ENCODE measurements around the gene PGGHG.
"Not testable (repeated sequence)": the region's sequence is repeated elsewhere in the genome, so short reads cannot be mapped to it uniquely, and the experiment has no call there.

Gene PGGHG

DNA sequence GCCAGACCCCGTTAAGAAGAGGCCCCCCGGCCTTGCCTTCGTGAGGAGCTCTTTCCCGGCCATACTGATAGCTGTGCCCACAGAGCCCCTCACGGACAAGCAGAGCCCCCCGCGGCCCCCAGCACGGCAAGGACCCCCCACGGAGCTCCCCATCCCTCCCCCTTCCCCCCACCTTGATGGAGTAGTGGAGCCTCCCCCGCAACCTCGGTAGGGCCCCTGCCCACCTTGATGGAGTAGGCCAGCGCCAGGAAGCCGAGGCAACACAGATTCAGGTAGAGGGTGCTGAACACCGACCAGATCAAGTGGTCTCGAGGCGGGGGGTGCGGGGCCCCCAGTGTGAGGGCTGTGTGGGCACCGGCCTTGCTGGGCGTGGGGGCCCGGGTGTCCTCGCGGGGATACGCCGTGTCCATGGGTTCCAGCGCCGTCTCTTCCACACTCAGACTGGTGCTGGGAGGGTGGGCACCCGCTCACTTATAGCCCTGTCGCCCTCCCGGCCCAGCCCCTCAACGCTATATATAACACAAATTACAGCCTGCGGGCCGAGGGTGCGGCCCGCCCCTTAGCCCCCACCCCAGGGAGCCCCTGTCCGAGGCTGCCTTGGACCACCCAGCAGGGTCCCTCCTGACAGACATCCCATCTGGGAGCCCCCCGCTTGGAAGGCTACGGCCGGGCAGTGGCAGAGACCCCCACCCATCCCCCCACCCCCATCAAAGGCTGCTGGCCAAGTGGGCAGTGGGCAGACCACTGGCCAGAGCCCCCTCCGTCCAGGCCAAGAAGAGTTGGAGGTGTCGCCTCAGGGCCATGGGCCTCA is 10.4 kb downstream of the PGGHG start, which contains the start of gene IFITM5:
IFITM5 (minus strand) TSS at position 446 of the 811 bp plus-strand sequence; CDS start at position 410, 36 bp downstream.
- DNase-seq: no peak

DNA sequence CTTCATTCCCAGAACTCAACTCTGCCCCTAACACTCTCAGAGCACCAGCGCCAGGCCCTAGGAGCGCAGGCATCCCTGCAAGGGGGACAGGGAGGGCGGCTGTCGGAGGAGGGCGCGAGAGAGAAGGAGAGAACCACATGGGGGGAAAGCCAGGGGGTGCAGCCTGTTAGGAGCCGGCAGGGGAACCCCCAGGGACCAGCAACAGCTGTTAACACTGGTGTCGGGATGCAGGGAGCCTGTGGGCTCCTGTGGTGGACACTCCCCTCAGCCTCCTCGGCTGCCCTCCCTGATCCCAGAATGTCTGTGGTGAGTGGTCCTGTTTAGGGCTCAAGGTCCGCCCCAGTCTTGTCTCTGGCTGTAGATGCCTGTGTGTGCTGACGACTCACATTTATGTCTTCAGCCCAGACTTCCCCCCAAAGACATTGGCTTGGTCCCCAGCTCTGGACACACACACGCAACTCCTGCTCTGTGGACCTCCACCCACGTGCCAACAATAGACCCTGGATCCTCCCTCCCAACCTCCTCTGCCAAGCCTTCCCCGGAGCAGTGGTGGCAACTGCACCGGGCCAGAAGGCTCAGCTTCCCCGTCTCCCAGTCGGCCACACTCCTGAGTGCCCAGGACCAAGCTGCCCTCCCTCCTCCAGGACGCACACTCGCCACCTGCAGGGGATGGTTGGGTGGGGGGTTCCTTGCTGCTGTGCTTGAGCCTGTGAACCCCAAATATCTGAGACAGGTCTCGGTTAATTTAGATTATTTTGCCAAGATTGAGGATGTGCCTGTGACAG is 11.2 kb downstream of the PGGHG start:
- DNase-seq: no peak

DNA sequence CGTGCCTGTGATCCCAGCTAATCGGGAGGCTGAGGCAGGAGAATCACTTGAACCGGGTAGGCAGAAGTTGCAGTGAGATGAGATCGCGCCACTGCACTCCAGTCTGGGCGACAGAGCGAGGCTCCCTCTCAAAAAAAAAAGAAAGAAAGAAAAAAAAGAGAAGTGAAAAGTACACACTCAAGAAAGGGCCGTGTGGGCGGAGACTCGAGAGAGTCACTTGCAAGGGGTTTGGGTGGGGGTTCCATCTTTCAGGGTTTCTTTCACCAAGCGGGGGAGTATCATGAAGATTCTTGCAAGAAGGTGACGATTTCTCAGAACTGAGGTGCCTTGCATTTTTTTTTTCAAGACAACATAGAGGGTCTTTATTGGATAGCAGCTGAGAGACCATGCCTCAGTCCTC is 14.4 kb downstream of the PGGHG start:
- no peak for DNase-seq

DNA sequence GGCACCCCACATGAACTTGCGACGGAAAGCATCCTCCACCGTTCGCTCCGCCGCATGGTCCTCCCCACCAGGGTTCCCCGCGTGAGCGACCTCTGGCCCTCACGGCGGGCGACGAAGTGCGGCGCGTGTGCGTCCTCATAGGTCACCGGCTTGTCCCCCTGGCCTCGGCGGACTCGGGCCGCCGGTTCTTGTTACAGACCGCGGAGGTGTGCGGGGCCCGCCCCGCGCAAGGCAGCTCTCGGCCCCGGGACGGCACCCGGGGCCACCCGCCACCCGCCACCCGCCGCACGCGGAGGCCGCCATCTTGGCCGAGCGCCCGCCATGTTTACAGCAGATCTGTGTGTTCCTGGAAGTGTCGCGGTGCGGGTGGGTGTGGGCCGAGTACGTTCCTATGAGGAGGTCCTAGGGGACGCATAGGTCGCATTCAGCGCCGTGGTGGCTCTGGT is 15.2 kb downstream of the PGGHG start:
- no peak for DNase-seq

DNA sequence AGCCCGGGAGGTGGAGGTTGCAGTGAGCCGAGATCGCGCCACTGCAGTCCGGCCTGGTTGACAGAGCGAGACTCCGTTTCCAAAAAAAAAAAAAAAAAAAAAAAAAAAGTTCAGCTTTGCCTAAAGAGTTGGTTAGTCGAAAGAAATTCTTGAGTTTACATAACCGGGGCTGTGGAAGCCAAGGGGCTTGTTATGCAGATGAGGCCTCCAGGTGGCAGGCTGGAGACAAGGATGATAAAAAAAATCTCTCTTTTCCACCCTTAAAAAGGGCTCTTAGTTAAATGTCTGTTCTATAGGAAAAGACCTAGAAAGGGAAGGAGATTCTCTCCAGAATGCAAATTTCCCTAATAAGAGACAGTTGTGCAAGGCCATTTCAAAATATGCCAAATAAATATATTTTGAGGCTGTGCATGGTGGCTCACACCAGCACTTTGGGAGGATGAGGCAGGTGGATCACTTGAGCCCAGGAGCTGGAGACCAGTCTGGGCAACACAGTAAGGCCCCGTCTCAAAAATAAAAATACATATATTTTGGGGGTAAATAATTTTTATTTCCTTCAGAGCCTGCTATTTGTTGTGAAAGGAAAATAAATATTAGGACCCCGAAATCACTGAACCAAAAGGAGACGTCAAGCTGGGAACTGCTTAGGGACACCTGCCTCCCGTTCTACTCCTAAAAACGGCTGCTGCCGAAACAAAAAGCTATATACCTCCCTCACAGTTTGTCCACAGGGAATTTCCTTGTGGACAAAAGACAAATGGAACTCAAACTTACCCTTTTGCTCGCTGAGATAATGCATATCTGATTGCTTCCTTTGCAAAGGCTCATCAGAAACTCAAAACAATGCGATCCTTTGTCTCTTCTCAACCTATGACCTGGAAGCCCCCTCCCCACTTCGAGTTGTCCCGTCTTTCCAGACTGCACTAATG is 16.3 kb downstream of the PGGHG start:
- peak; percentile 53 for DNase-seq

DNA sequence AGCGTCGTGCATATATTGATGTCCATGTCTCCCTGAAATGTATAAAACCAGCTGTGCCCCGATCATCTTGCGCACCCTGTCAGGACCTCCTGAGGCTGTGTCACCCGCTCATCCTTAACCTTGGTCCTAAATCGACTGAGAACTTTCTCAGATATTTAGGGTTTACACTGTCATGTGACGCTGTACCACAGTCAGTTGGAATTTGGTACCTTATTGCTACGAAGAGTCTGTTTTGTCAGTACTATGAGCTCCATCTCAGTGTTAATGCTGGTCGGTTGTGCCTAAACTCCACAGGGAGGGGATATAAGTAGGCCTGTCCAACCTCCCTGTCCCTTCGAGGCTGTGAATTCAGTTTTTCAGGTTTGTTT is 16.9 kb downstream of the PGGHG start:
- DNase-seq: no peak

DNA sequence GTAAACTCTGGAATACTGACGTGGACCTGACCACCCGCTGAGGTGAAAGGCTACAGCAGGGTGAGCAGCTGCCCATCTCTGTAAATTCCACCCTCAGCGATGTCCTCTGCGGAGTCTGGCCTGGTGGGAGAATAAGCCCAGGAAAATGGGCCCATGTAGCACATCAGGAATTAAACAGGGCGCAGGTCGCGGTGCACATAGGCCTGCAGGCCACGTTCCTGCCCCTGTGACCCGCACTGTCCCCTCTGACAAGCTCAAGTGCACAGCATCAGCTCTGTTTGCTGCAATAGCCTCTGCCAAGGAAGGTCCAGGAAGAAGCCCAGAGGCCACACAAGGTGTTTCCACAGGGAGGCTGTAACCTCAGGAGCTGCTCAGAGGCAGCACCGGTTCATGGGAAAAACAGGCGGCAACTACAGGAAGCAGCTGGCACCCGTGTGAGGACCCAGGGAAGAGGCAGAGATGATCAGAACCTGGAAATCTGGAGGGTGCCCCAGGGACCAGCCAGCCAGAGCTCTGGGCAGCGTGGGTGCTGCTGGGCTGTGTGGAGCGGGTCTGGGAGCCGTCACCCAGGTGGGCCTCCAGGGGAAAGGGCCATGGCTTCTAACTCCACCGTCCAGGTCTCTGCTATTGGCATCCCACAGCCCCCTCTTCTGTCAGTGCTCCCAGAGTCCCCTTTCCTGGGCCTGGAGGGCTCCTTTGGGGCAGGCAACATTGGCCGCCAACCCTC is 17.9 kb downstream of the PGGHG start:
- DNase-seq: no peak

DNA sequence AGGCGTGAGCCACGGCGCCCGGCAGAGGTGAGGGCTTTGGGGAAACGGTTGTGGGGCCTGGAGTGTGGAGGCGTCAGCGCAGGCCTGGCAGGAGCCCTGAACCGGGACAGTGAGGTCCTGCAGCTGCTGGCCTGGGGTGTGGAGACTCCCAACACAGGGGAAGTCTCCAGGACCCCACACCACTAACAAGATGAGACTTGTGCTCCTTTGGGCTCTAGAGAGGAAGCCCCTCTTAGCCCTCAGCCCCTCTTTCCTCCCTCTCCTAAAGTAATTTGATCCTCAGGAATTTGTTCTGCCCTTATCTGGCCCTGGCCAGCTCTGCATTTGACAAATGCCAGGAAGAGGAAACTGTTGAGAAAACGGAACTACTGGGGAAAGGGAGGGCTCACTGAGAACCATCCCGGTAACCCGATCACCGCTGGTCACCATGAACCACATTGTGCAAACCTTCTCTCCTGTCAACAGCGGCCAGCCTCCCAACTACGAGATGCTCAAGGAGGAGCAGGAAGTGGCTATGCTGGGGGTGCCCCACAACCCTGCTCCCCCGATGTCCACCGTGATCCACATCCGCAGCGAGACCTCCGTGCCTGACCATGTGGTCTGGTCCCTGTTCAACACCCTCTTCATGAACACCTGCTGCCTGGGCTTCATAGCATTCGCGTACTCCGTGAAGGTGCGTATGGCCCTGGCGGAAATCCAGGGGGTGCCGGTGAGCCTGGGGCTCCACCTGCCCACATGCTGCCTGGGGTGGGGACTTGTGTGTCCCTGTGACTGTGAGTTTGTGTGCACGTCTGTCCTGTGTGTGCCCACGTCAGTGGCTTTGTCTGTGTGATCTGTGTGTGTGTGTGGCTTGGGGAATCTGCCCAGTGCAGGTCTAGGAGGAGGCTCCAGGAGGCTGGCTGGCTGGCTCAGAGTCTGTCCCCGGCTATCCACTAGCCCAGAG is 19.1 kb downstream of the PGGHG start, which contains the start of gene IFITM2:
IFITM2 (plus strand) TSS at position 51 of the 943 bp plus-strand sequence; CDS start at position 428, 377 bp downstream.
- peak; percentile 34 for DNase-seq

DNA sequence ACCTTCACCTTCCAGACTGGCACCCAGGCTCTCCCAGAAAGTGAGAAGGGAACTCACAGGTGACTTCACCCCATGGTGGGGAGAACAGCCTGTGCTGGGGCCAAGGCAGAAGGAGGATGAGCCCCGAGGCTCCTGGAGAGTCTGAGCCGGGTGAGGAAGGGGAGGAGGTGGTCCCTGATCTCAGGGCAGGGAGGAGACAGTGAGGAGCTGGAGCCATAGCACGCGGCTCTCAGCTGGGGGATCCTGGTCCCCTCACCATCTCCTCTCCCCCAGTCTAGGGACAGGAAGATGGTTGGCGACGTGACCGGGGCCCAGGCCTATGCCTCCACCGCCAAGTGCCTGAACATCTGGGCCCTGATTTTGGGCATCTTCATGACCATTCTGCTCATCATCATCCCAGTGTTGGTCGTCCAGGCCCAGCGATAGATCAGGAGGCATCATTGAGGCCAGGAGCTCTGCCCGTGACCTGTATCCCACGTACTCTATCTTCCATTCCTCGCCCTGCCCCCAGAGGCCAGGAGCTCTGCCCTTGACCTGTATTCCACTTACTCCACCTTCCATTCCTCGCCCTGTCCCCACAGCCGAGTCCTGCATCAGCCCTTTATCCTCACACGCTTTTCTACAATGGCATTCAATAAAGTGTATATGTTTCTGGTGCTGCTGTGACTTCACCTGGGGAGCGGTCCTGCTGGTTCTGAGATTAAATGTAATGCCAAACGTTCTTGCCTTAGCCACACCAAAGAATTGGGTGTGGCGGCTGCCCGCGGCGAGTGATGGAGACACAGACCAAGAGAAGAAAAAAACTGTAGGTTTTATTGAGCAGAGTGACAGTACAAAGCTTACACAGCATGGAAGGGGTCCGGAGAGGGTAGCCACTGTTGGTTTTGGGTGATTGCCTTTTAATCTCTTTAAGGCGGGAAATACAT is 20.1 kb downstream of the PGGHG start:
- not testable (repeated sequence) for DNase-seq

DNA sequence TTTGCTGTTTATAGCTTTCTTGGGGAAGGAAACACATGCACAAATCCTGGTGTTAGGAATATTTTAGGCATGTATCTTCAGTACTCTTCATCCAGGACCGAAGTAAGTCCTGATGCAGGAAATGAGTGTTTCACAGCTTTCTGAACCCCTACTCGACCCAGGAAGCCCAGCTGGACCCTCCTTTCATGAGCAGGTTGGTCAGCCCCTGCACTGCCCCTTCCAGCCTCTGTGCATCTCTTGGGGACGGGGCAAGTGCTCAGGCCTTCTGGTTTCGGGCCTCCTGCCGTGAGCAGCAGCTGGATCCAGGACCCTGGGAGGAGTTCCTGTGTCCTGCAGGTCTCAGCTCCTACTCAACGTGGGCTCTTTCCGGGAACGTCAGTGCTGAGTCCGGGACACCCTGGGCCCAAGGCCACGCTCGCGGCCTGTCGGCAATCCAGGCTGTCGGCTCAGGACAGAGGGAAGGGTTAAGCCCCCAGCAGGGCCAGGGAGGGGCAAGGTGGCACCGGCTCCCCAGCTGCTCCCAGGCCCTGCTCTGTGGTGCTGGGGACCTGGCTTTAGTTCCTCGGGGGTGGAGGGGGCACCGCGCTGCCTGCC is 21.1 kb downstream of the PGGHG start:
- DNase-seq: not testable (repeated sequence)

DNA sequence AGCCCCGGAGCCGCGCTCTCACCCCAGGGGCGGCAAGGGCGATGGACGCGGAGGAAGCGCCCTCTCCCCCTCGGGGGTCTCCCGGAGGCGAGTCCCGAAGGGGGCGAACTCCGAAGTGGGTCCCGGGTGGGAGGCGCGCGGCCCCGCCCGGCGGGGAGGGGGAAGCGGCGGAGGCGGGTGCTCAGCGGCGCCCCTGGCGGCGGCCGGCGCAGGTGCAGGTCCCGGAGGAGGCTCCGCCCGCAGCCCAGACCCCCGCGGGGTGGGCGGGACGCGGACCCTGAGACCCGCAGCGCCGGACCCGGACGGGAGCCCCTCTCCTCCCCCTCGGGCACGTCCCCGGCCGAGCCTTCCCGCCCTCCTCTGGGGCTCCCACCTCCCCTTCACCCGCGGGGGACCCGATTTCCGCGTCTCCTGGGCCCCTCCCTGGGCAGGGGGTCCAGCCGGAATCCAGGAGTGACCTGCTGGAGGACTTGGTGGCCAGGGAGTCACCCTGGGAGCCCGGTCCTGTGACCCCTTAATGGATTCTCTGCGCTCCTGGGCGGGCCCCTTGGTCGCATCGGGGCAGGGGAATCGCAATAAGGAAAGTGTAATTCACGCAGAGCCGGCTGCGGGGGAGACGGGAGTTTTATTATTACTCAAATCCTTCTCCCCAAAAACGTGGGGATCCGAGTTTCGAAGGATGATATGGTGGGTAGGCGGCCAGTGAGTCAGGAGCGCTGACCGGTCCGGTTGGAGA is 22.3 kb downstream of the PGGHG start:
- not testable (repeated sequence) for DNase-seq

DNA sequence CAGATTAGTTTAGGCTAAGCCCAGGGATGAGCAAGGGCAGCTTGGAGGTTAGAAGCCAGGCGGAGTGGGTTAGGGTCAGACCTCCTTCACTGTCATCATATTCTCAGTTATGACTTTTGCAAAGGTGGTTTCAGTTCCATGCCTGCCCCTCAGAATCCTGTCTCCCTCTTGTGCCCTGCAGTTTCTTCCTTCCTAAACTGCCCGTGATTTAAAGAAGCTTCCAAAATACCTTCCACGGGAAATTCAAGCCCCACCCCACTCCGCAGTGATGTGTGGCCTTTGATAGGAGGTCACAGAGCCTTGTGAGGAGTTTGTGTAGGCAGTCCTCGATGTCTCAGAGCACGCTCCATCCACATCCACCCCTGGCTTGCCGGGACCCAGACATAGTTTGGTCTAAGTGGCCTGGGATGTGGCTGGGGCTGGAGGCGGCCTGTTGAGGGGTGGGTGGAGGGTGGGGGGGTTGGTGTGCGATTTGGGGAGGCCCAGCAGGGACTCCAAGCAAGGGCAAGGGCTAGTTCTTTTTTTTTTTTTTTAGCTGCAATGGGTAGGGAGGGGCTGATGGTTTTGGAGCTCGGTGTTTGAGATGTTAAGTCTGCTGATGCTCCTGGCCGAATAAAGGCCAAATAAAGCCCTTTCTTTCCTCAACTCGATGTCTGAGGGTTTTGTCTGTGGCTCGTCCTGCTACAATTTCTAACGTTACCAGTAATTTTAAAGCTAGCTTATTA is 23.3 kb downstream of the PGGHG start:
- no peak for DNase-seq

DNA sequence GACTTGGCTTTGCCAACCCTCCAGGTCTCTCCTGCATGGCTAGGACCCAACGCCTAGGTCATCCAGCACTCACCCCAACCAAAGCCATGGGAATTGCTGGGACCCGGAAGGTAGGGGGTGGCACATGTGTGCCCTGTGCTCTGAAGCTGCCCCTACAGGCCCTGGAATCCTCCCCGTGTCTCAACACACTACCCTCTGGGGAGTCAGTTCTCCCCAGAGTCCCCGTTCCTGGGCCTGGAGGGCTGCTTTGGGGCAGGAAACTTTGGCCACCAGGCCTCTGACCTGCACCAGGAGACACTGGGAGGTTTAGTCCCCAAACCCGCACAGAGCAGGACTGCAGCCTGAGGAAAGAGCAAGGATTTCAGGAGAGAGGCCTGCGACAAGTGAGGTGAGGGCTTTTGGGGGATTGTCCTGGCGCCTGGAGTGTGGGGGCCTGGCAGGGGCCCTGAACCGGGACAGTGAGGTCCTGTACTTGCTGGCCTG is 24.4 kb downstream of the PGGHG start:
- peak; percentile 63 for DNase-seq

DNA sequence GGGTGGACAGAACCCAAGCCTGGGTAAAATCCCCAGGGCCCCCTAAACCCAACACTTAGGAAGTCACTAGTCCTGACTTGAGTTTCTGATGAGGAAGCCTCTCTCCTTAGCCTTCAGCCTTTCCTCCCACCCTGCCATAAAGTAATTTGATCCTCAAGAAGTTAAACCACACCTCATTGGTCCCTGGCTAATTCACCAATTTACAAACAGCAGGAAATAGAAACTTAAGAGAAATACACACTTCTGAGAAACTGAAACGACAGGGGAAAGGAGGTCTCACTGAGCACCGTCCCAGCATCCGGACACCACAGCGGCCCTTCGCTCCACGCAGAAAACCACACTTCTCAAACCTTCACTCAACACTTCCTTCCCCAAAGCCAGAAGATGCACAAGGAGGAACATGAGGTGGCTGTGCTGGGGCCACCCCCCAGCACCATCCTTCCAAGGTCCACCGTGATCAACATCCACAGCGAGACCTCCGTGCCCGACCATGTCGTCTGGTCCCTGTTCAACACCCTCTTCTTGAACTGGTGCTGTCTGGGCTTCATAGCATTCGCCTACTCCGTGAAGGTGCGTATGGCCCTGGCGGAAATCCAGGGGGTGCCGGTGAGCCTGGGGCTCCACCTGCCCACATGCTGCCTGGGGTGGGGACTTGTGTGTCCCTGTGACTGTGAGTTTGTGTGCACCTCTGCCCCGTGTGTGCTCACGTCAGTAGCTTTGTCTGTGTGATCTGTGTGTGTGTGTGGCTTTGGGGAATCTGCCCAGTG is 25.0 kb downstream of the PGGHG start, which contains the start of gene IFITM1:
IFITM1 (plus strand) TSS at position 254 of the 767 bp plus-strand sequence; CDS start at position 385, 131 bp downstream.
- peak; percentile 78 for DNase-seq

DNA sequence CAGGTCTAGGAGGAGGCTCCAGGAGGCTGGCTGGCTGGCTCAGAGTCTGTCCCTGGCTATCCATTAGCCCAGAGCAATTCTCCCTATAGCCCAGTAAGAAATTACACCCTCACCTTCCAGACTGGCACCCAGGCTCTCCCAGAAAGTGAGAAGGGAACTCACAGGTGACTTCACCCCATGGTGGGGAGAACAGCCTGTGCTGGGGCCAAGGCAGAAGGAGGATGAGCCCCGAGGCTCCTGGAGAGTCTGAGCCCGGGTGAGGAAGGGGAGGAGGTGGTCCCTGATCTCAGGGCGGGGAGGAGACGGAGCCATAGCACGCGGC is 25.6 kb downstream of the PGGHG start:
- DNase-seq: not testable (repeated sequence)

DNA sequence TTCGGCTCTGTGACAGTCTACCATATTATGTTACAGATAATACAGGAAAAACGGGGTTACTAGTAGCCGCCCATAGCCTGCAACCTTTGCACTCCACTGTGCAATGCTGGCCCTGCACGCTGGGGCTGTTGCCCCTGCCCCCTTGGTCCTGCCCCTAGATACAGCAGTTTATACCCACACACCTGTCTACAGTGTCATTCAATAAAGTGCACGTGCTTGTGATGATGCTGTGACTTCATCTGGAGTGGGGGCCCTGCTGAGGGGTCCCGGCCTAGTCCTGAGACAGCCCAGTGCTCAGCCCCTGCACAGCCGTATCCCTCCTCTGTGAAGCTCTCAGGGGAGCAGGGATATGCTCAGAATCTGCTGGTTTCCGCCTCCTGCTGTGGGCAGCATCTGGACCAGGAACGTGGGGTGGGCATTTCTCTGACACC is 26.1 kb downstream of the PGGHG start:
- no peak for DNase-seq

DNA sequence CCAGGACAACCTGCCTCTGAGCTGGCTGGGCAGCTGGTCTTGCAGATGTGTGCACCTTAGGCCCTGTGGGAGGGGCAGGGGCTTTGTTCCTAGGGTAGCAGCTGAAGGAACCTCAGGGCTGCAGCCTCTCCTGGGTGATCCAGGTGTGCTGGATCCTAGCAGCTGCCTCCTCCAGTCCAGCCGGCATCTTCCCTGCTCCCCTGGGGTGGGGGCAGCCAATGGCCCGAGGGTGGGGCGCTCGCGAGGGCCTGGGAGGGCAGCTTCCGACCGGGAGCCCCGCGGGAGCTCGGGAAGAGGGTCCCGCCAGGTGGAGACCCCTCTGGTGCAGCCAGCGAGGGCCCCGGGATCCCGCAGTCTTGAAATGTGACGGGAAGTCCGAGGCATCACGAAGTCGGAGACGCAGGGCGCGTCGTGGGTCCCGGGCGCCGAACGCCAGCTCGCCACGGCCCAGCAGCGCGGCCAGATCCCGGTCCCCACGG is 26.6 kb downstream of the PGGHG start:
- no peak for DNase-seq

All from KG1 (cell line).